Measurements from ENCODE around the gene DCUN1D2. TPM values are rescaled to one million over a fixed set of nuclear protein-coding genes. Genes with fewer than 3 reads are reported as not detected.

The DCUN1D2 gene
- total RNA-seq, 1 donor from 2014 or later: 29.0 TPM

DNA sequence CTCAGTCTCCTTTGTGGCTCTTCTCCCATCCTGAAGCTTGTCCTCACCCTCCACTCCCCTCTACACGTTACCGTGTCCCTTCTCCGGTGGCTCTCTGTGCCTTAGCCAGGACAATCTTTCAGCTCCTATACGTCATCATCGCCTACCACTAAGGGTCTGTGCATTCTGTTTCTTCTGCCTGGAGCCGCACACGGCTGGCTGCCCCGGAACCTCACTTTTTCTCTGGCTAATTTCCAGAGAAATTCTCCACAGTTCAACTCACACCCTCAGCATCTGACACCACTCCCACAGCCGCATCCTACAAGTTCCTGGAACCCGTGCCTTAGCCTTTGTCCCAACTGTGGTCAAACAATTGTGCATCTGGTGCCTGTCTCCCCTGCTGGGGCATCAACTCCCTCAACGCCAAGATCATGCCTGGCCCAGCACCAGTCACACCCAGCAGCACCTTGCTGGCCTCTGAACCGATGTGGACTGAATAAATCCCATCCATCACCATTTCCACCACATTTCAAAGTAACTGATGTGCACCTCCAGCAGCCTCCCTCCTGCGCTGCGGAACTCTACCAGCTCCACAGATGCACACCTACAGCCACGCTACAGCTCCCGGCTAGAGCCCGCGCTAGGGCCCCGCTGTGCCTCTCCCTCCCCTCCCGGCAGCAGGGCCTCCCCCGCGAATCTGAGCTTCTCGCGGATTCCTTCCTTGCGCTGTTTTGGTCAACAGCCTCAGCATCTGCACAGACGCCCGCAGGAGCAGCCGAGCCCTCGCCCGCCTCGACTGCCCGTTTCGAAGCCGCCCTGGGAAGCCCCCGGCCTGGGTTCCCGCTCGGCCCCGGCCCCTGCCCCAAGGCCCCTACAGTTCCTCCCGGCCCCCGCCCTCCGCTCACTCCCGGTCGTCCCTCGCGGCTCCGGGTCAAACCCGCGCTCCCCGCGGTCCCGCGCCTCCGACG, 689 bp downstream of the DCUN1D2 start:
- Mint-ChIP-seq H3K27ac (ENCODE audit: unreplicated experiment) (peak overlapping the region; percentile 77), H3K9me3 (ENCODE audit: unreplicated experiment) (no peaks in the 10 kb centered on the region), H3K4me3 (ENCODE audit: unreplicated experiment) (peak overlapping the region; percentile 85), H3K4me1 (ENCODE audit: unreplicated experiment) (peaks cover 59% of the 10 kb centered on the region), H3K36me3 (ENCODE audit: unreplicated experiment) (peaks cover 2% of the 10 kb centered on the region), H3K27me3 (ENCODE audit: unreplicated experiment) (no peaks in the 10 kb centered on the region)
- DNase-seq (ENCODE audit: extremely low spot score, unreplicated experiment): peak; percentile 89
- TF ChIP-seq, protein P1, sequence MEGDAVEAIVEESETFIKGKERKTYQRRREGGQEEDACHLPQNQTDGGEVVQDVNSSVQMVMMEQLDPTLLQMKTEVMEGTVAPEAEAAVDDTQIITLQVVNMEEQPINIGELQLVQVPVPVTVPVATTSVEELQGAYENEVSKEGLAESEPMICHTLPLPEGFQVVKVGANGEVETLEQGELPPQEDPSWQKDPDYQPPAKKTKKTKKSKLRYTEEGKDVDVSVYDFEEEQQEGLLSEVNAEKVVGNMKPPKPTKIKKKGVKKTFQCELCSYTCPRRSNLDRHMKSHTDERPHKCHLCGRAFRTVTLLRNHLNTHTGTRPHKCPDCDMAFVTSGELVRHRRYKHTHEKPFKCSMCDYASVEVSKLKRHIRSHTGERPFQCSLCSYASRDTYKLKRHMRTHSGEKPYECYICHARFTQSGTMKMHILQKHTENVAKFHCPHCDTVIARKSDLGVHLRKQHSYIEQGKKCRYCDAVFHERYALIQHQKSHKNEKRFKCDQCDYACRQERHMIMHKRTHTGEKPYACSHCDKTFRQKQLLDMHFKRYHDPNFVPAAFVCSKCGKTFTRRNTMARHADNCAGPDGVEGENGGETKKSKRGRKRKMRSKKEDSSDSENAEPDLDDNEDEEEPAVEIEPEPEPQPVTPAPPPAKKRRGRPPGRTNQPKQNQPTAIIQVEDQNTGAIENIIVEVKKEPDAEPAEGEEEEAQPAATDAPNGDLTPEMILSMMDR (IDR thresholded peaks at IDR 0.05): no peak

- peak; percentile 71 for DNase-seq (ENCODE audit: extremely low spot score, unreplicated experiment)
- Mint-ChIP-seq H3K36me3 (ENCODE audit: unreplicated experiment) (no peaks in the 10 kb centered on the region), H3K4me3 (ENCODE audit: unreplicated experiment) (peak overlapping the region; percentile 85), H3K9me3 (ENCODE audit: unreplicated experiment) (no peaks in the 10 kb centered on the region), H3K27ac (ENCODE audit: unreplicated experiment) (peak overlapping the region; percentile 77), H3K27me3 (ENCODE audit: unreplicated experiment) (no peaks in the 10 kb centered on the region), H3K4me1 (ENCODE audit: unreplicated experiment) (peaks cover 54% of the 10 kb centered on the region)
- TF ChIP-seq, protein P1 (IDR thresholded peaks at IDR 0.05): no peak
Observed at GRCh38 chr13:113489171-113489548, 1.4 kb downstream of the DCUN1D2 start.

DNA sequence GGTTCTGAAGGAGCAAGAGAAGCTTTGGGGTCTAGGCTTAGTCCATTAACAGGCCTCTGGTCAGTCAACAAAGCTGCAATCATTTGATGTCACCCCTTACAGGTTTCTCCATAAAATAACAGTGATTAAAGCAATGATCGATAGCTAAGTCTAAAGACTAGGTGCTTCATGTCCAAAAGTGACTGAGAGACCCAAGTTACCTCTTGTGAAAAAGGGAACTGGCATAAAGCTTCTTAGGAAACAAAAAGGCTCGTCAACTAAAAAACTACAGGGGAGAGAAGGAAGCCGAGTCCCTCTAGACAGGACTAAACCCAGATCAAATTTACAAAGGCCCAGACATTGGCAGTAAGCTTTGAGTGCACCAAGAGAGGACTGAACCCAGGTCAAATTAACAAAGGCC, 2.2 kb downstream of the DCUN1D2 start:
- Mint-ChIP-seq H3K4me3 (ENCODE audit: unreplicated experiment) (peak overlapping the region; percentile 20), H3K27me3 (ENCODE audit: unreplicated experiment) (no peaks in the 10 kb centered on the region), H3K27ac (ENCODE audit: unreplicated experiment) (no peak overlapping the region), H3K36me3 (ENCODE audit: unreplicated experiment) (no peaks in the 10 kb centered on the region), H3K9me3 (ENCODE audit: unreplicated experiment) (no peaks in the 10 kb centered on the region), H3K4me1 (ENCODE audit: unreplicated experiment) (peaks cover 46% of the 10 kb centered on the region)
- TF ChIP-seq, protein P1 (IDR thresholded peaks at IDR 0.05): no peak
- no peak for DNase-seq (ENCODE audit: extremely low spot score, unreplicated experiment)

- DNase-seq (ENCODE audit: extremely low spot score, unreplicated experiment): no peak
- Mint-ChIP-seq H3K9me3 (ENCODE audit: unreplicated experiment) (no peaks in the 10 kb centered on the region), H3K36me3 (ENCODE audit: unreplicated experiment) (no peaks in the 10 kb centered on the region), H3K27ac (ENCODE audit: unreplicated experiment) (no peak overlapping the region), H3K4me1 (ENCODE audit: unreplicated experiment) (peaks cover 32% of the 10 kb centered on the region), H3K4me3 (ENCODE audit: unreplicated experiment) (no peak overlapping the region), H3K27me3 (ENCODE audit: unreplicated experiment) (no peaks in the 10 kb centered on the region)
- TF ChIP-seq, protein P1 (IDR thresholded peaks at IDR 0.05): no peak
Observed at GRCh38 chr13:113486698-113487097, 3.8 kb downstream of the DCUN1D2 start.

DNA sequence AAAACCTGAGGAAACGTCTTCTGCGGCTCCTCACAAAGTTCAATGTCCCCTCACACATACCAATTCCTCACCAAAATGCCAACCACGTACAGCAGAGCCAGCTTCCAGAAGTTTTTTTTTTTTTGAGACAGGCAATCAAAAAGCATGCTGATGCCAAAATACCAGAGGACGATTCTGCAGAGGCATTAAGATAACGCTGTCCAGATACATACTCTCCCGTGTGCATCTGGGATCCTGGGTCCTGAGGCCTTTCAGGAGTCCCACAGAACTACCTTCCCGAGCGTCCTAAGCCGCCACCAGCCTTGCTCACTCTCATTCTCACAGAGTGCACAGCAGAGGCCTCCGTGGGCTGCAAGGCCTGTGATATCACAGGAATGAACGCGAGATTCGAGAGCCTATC, 5.0 kb downstream of the DCUN1D2 start:
- no peaks in the 10 kb centered on the region for H3K27me3 Mint-ChIP-seq (ENCODE audit: unreplicated experiment)
- no peak overlapping the region for H3K27ac Mint-ChIP-seq (ENCODE audit: unreplicated experiment)
- H3K4me1 Mint-ChIP-seq (ENCODE audit: unreplicated experiment): peaks cover 31% of the 10 kb centered on the region
- H3K36me3 Mint-ChIP-seq (ENCODE audit: unreplicated experiment): peaks cover under 1% of the 10 kb centered on the region
- TF ChIP-seq, protein P1 (IDR thresholded peaks at IDR 0.05): no peak
- DNase-seq (ENCODE audit: extremely low spot score, unreplicated experiment): no peak
- no peaks in the 10 kb centered on the region for H3K9me3 Mint-ChIP-seq (ENCODE audit: unreplicated experiment)
- no peak overlapping the region for H3K4me3 Mint-ChIP-seq (ENCODE audit: unreplicated experiment)

All from osteocyte (in vitro differentiated cells).